HG02840 (cell line): ENCODE measurements around the gene VAT1.
"Not testable (repeated sequence)": the region's sequence is repeated elsewhere in the genome, so short reads cannot be mapped to it uniquely, and the experiment has no call there.

Source experiments
- ATAC-seq: cut with Tn5 transposase; IDR thresholded peaks from one replicate; pipeline ENCODE4 v1.9.1; 2021; ENCODE audit warnings: mild to moderate bottlenecking, moderate library complexity, moderate number of reproducible peaks; ENCODE audit not compliant: unreplicated experiment, low FRiP score

The VAT1 gene

GRCh38 chr17:43021741-43022512 is at the start of gene VAT1:
Gene VAT1 (minus strand): TSS chr17:43022385. CDS start chr17:43022322, 63 bp downstream.
- ATAC-seq, result no peak

- ATAC-seq, result no peak
Observed at GRCh38 chr17:43070872-43071271, 48.7 kb upstream of the VAT1 start.

- no peak for ATAC-seq
Observed at GRCh38 chr17:43070257-43070656, 48.1 kb upstream of the VAT1 start.

- no peak for ATAC-seq
Observed at GRCh38 chr17:43069368-43069898, 47.2 kb upstream of the VAT1 start.

GRCh38 chr17:43068570-43069367 is 46.6 kb upstream of the VAT1 start:
- ATAC-seq, result no peak

GRCh38 chr17:43062984-43063638 is 40.9 kb upstream of the VAT1 start:
- no peak for ATAC-seq

- no peak for ATAC-seq
Observed at GRCh38 chr17:43056051-43056450, 33.9 kb upstream of the VAT1 start.

- not testable (repeated sequence) for ATAC-seq
Observed at GRCh38 chr17:43053008-43053407, 30.8 kb upstream of the VAT1 start.

GRCh38 chr17:43051969-43052368 is 29.8 kb upstream of the VAT1 start:
- no peak for ATAC-seq

GRCh38 chr17:43044024-43044423 is 21.8 kb upstream of the VAT1 start:
- ATAC-seq, result no peak

- ATAC-seq, result no peak
Observed at GRCh38 chr17:43043307-43043706, 21.1 kb upstream of the VAT1 start.

- ATAC-seq, result no peak
Observed at GRCh38 chr17:43042025-43042628, 19.9 kb upstream of the VAT1 start.

GRCh38 chr17:43040655-43041054 is 18.5 kb upstream of the VAT1 start:
- no peak for ATAC-seq

GRCh38 chr17:43039646-43040045 is 17.5 kb upstream of the VAT1 start:
- ATAC-seq, result no peak

- no peak for ATAC-seq
Observed at GRCh38 chr17:43034894-43035293, 12.7 kb upstream of the VAT1 start.

GRCh38 chr17:43033948-43034881 is 12.0 kb upstream of the VAT1 start:
- no peak for ATAC-seq

- no peak for ATAC-seq
Observed at GRCh38 chr17:43031666-43032065, 9.5 kb upstream of the VAT1 start.

GRCh38 chr17:43030137-43030767 is 8.1 kb upstream of the VAT1 start:
- no peak for ATAC-seq
